Choroid plexus epithelial cell (primary cell): ENCODE data around the gene CYS1.
"Not testable (repeated sequence)": the region's sequence is repeated elsewhere in the genome, so short reads cannot be mapped to it uniquely, and the experiment has no call there.

ENCODE experiments used
- DNase-seq: peaks from one replicate; pipeline ENCODE4 v3.0.0-alpha.2; 2010; ENCODE audit warnings: low read depth
- H3K4me3 ChIP-seq: 2 replicates; pipeline ENCODE4 v1.5.1; 2011; ENCODE audit warnings: low read depth, mild to moderate bottlenecking, control low read depth, low read length, moderate library complexity
- CTCF ChIP-seq: conservative IDR thresholded peaks from 2 replicates; pipeline ENCODE4 v1.5.1; 2011; ENCODE audit warnings: low read depth, mild to moderate bottlenecking, control low read depth, inconsistent platforms, low read length, moderate library complexity

The CYS1 gene

DNA sequence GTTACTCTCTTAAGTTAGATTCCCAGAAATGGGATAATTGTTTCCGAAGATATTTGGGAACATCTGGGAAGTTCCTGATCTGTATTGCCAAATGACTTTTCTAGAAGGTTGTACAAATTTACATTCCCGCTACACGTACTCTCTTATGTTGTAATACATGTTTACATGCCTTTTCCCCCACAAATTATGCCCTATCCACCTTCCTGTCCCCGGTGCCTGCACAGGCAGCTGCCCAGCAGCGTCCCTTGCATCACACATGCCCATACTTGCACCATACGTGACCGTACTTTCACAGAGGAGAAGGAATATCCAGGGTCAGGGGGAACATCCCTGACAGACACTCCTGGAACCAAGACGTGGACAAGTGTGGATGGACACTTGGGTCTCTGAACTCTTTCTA, 61.0 kb downstream of the CYS1 start:
- no peak for DNase-seq
- no peak overlapping the region for H3K4me3 ChIP-seq
- TF ChIP-seq CTCF = no peak

- no peak for DNase-seq
- TF ChIP-seq CTCF = no peak
- no peak overlapping the region for H3K4me3 ChIP-seq
Observed at GRCh38 chr2:10017313-10017941, 62.8 kb downstream of the CYS1 start.

DNA sequence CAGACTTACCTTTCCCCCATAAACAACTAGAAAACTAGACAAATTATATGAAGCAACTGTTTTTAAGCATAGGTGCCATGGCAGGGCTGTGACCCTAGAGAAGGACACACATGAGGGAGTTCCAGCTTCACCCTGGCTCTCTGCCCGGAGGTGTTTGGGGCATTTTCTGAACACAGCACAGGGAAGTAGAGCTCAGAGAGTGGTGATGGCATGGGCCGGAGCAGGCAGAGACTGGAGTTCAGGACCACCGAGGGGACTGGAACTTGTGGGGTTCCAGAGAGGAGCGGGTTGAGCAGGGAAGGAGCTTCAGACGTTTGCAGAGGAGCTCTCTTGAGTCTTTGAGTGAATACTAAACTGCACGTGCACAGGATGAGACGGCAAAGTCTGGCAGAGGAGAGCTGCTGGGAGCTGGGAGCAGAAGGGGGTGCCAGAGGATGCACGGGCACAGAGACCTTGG, 63.4 kb downstream of the CYS1 start:
- TF ChIP-seq CTCF = no peak
- no peak overlapping the region for H3K4me3 ChIP-seq
- DNase-seq = no peak

DNA sequence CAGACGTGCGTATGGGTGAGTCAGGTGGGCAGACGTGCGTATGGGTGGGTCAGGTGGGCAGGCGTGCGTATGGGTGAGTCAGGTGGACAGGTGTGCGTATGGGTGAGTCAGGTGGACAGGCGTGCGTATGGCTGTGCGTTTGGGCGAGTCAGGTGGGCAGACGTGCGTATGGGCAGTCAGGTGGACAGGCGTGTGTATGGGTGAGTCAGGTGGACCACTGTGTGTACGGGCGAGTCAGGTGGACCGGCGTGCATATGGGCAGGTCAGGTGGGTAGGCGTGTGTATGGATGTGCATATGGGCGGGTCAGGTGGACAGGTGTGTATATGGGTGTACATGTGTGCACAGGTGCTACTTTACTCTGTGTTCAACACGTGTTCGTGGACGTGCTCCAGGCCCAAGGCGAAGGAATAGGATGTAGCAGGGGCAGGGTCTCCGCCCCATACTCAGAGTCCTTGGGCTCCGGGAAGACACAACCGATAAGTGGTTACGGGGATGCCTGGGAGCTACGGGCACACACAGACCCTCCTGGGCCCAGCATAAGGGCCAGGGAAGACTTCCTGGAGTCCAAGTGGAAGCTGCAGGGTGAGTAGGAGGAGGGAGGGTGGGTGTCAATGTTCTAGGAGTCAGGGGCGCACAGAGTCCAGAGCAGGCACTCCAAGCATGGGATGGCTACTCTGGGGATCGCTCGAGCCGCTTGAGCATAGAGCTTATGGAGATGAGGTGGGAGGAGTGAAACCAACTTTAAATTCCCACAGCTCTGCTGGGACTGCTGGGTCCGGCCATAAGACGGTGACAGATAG, 64.0 kb downstream of the CYS1 start:
- H3K4me3 ChIP-seq = no peak overlapping the region
- DNase-seq = no peak
- no peak for TF ChIP-seq CTCF

- not testable (repeated sequence) for H3K4me3 ChIP-seq, DNase-seq
Observed at GRCh38 chr2:10015376-10015989, 64.7 kb downstream of the CYS1 start.

DNA sequence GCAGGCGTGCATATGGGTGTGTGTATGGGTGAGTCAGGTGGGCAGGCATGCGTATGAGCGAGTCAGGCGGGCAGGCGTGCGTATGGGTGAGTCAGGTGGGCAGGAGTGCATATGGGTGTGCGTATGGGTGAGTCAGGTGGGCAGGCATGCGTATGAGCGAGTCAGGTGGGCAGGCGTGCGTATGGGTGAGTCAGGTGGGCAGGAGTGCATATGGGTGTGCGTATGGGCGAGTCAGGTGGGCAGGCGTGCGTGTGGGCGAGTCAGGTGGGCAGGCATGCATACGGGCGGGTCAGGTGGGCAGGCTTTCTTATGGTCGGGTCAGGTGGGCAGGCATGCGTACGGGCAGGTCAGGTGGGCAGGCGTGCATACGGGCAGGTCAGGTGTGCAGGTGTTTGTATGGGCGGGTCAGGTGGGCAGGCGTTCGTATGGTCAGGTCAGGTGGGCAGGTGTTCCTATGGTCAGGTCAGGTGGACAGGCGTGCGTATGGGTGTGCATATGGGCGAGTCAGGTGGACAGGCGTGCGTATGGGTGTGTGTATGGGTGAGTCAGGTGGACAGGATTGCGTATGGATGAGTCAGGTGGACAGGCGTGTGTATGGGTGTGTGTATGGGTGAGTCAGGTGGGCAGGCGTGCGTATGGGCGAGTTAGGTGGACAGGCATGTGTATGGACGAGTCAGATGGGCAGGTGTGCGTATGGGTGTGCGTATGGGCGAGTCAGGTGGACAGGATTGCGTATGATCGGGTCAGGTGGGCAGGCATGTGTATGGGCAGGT, 65.6 kb downstream of the CYS1 start:
- H3K4me3 ChIP-seq = no peak overlapping the region
- DNase-seq = no peak
- TF ChIP-seq CTCF = no peak

GRCh38 chr2:10013651-10014417, 66.4 kb downstream of the CYS1 start:
- H3K4me3 ChIP-seq, DNase-seq: not testable (repeated sequence)
